HepG2 (cell line): Measurements from ENCODE around the gene SEMA4C. TPM values are rescaled to one million over a fixed set of nuclear protein-coding genes. Genes with fewer than 3 reads are reported as not detected.

Source experiments
- ATAC-seq: fragments of 200-7000 bp; cut with Tn5 transposase; 3 replicates; pipeline ENCODE4 v1.9.1; 2020; ENCODE audit warnings: mild to moderate bottlenecking, moderate library complexity
- BruUV-seq: library from RNA; stranded (reverse); fragments of 400-500 nt; replicated peaks from 2 replicates; lab custom pipeline; 2021; lab: Mats Ljungman, UMichigan
- CTCF ChIA-PET: fragments of 300-600 bp; formaldehyde crosslinking; extraction: SDS; loops from one replicate; lab custom pipeline; 2021; ENCODE audit warnings: low total read pairs, inconsistent platforms, low intra/inter-chr PET ratio; lab: Yijun Ruan, JAX
- POLR2A ChIA-PET: fragments of 350-600 bp; sonication (Branson Sonifier 250); formaldehyde crosslinking; loops from one replicate; lab custom pipeline; 2020; ENCODE audit warnings: antibody characterized with exemption, inconsistent platforms; lab: Yijun Ruan, JAX
- DNase-seq: peaks from one replicate; pipeline ENCODE4 v3.0.0-alpha.2; 2015; ENCODE audit warnings: low spot score
- FAIRE-seq: peaks from 3 replicates; lab custom pipeline; 2011; peaks lifted over from hg19 to GRCh38; lab: Jason Lieb, UNC
- H2AFZ ChIP-seq: one replicate; pipeline ENCODE4 v1.6.1; 2011; ENCODE audit warnings: low read length, inconsistent platforms
- H3K27ac ChIP-seq: fragments of 300-600 bp; 3 replicates; pipeline ENCODE4 v1.8.0; 2011; ENCODE audit warnings: mixed run types, mild to moderate bottlenecking, mixed read lengths, low read length, inconsistent platforms; ENCODE audit not compliant: insufficient read depth; ENCODE audit errors: extremely low read length
- H3K27me3 ChIP-seq, 2 experiments: fragments of 200-600 bp in 1 of 2; 2 replicates in 1 of 2; 3 replicates in 1 of 2; pipeline versions ENCODE4 v1.6.0 to v1.8.0; 2011; ENCODE audit warnings: low read length in 2 of 2, mild to moderate bottlenecking in 2 of 2, moderate library complexity in 2 of 2, inconsistent platforms in 1 of 2; ENCODE audit not compliant: insufficient read depth in 2 of 2, control insufficient read depth in 1 of 2
- H3K36me3 ChIP-seq, 2 experiments: fragments of 200-600 bp in 1 of 2; replicated peaks in 1 of 2; 2 replicates in 1 of 2; 3 replicates in 1 of 2; pipeline versions ENCODE4 v1.5.1 to v1.8.0; 2011; ENCODE audit warnings: low read length in 2 of 2, inconsistent platforms in 1 of 2; ENCODE audit not compliant: insufficient read depth in 2 of 2, control insufficient read depth in 1 of 2
- H3K4me1 ChIP-seq: 2 replicates; pipeline ENCODE4 v1.5.1; 2012; ENCODE audit warnings: low read length, inconsistent platforms; ENCODE audit not compliant: insufficient read depth
- H3K4me2 ChIP-seq: 2 replicates; pipeline ENCODE4 v1.6.0; 2011; ENCODE audit warnings: low read depth, low read length, inconsistent platforms
- H3K4me3 ChIP-seq, 3 experiments: fragments of 200-600 bp in 1 of 3; sonication (generic), shearing (Covaris generic) in 1 of 3; replicated peaks in 1 of 3; 2 replicates each; pipeline ENCODE4 v1.5.1; 2011 to 2016; ENCODE audit warnings: low read length in 3 of 3, inconsistent platforms in 2 of 3, low read depth in 2 of 3, mild to moderate bottlenecking in 2 of 3, control low read depth in 1 of 3, mixed read lengths in 1 of 3; ENCODE audit not compliant: insufficient read depth in 1 of 3
- H3K79me2 ChIP-seq: one replicate; pipeline ENCODE4 v1.6.1; 2011; ENCODE audit warnings: low read length, inconsistent platforms; ENCODE audit not compliant: insufficient read depth
- H3K9ac ChIP-seq: 2 replicates; pipeline ENCODE4 v1.6.0; 2011; ENCODE audit warnings: mild to moderate bottlenecking, low read depth, low read length, inconsistent platforms; ENCODE audit not compliant: insufficient read depth
- H3K9me3 ChIP-seq: 2 replicates; pipeline ENCODE4 v1.5.1; 2012; ENCODE audit warnings: mild to moderate bottlenecking, low read length
- H4K20me1 ChIP-seq: 2 replicates; pipeline ENCODE4 v1.6.0; 2011; ENCODE audit warnings: inconsistent platforms, mild to moderate bottlenecking, low read length, moderate library complexity; ENCODE audit not compliant: insufficient read depth
- ATM ChIP-seq: fragments of 450-650 bp; IDR thresholded peaks from 2 replicates; pipeline ENCODE4 v1.7.1; 2017; ENCODE audit warnings: mild to moderate bottlenecking, borderline replicate concordance
- CENPT ChIP-seq: sonication (generic); formaldehyde crosslinking; IDR thresholded peaks from 2 replicates; pipeline ENCODE4 v1.8.0; 2022; ENCODE audit warnings: low read depth, mild to moderate bottlenecking, moderate library complexity, missing genetic modification reagents
- HNRNPH1 ChIP-seq: fragments of 200-400 bp; formaldehyde crosslinking; optimal IDR thresholded peaks from 2 replicates; pipeline ENCODE3; 2017; ENCODE audit warnings: mild to moderate bottlenecking, low read depth, low read length
- RAD51 ChIP-seq: fragments of 450-650 bp; IDR thresholded peaks from 2 replicates; pipeline ENCODE4 v1.6.1; 2016; ENCODE audit warnings: borderline replicate concordance
- RXRA ChIP-seq: sonication (generic); formaldehyde crosslinking; IDR thresholded peaks from 2 replicates; pipeline ENCODE4 v1.5.1; 2020; ENCODE audit warnings: missing genetic modification reagents
- RXRB ChIP-seq: IDR thresholded peaks from 2 replicates; pipeline ENCODE4 v1.6.1; 2016; ENCODE audit warnings: borderline replicate concordance, missing genetic modification reagents, missing compliant biosample characterization
- TAF1 ChIP-seq: sonication (generic); formaldehyde crosslinking; IDR thresholded peaks from 2 replicates; pipeline ENCODE4 v1.4.0; 2020; ENCODE audit warnings: missing genetic modification reagents
- TFAP4 ChIP-seq: sonication (generic); IDR thresholded peaks from 2 replicates; pipeline ENCODE4 v1.6.1; 2016; ENCODE audit warnings: low read depth, borderline replicate concordance
- ZBTB39 ChIP-seq: sonication (generic); formaldehyde crosslinking; IDR thresholded peaks from 2 replicates; pipeline ENCODE4 v1.5.0; 2020; ENCODE audit warnings: missing genetic modification reagents
- ZNF121 ChIP-seq: sonication (generic); formaldehyde crosslinking; IDR thresholded peaks from 2 replicates; pipeline ENCODE4 v1.5.0; 2020; ENCODE audit warnings: mild to moderate bottlenecking, missing genetic modification reagents
- ZNF282 ChIP-seq: fragments of 450-650 bp; IDR thresholded peaks from 2 replicates; pipeline ENCODE4 v1.6.1; 2018; ENCODE audit not compliant: partially characterized antibody
- ZNF432 ChIP-seq: sonication (generic); formaldehyde crosslinking; IDR thresholded peaks from 2 replicates; pipeline ENCODE4 v1.5.0; 2020; ENCODE audit warnings: missing genetic modification reagents, mild to moderate bottlenecking, borderline replicate concordance
- ZNF552 ChIP-seq: sonication (generic); formaldehyde crosslinking; IDR thresholded peaks from 2 replicates; pipeline ENCODE4 v1.9.0; 2022; ENCODE audit warnings: missing genetic modification reagents, mild to moderate bottlenecking, borderline replicate concordance
- WGBS: methylation state at CpG from one replicate; pipeline ENCODE4 v1.1.6; 2017; ENCODE audit warnings: low lambda C conversion rate; 5-methylcytosine and 5-hydroxymethylcytosine counted together
- in situ Hi-C: cut with HindIII; loops from 2 replicates; pipeline ENCODE4 v1.10.0; 2017; ENCODE audit warnings: low pct_unique_long_range_greater_than_20kb; ENCODE audit not compliant: extremely low pct_ligation_motif_present
- intact Hi-C: fragments of 100-400 bp; cut with micrococcal nuclease; formaldehyde crosslinking; loops from one replicate; pipeline ENCODE4 v1.10.0; 2022; ENCODE audit not compliant: unreplicated experiment
- polyA plus RNA-seq, 8 experiments: library from polyadenylated mRNA; depleted of rRNA in 3 of 8; stranded (reverse) in 7 of 8; unstranded in 1 of 8; fragments of >200 nt; fragmentation: Illumina TruSeq in 4 of 8; extraction: Trizol in 4 of 8; gene quantifications; 2 replicates each; pipeline versions ENCODE4 v1.2.1 to v1.2.3, GENCODE V29; 2011 to 2016; ENCODE audit warnings: low read depth in 4 of 8, missing spikeins in 1 of 8, mixed read lengths in 1 of 8; ENCODE audit not compliant: insufficient read depth in 1 of 8
- total RNA-seq, 5 experiments: library from RNA; depleted of rRNA; stranded (reverse); fragments of >200 nt; fragmentation: Illumina TruSeq; extraction: Trizol; gene quantifications; 2 replicates each; pipeline ENCODE4 v1.2.3, GENCODE V29; 2016; ENCODE audit warnings: low read depth in 1 of 5

Gene SEMA4C
- total and polyA plus RNA-seq, 2 of the 13 experiments (the other 11 are each of a cell fraction or from before 2014, with no cell fraction given): 25.9 to 46.6 TPM

GRCh38 chr2:96852667-96853066 lies 17.2 kb downstream of the SEMA4C start:
- H3K9ac ChIP-seq: no peak overlapping the region
- FAIRE-seq: no peak
- H3K27me3 ChIP-seq: no peaks in the 10 kb centered on the region; a peak in 1 of 5 replicates
- TF ChIP-seq ZNF121 (CRISPR knock-in tag) (peak; percentile 69), ZNF432 (CRISPR knock-in tag) (no peak)
- TF ChIP-seq, all 625 proteins: peak for 1
- ATAC-seq (no peak), DNase-seq (no peak)
- intact Hi-C loops (no loop called here), in situ Hi-C loops (no loop called here)
- POLR2A ChIA-PET: interaction anchor here (1.5 kb wide), 1 partner anchor 10 kb away, joined by 3 read pairs; no protein-coding TSS in a partner anchor
- Histone ChIP-seq H3K27ac (no peak overlapping the region), H3K9me3 (no peaks in the 10 kb centered on the region), H2AFZ (no peak overlapping the region), H4K20me1 (no peaks in the 10 kb centered on the region), H3K79me2 (peaks cover 19% of the 10 kb centered on the region), H3K36me3 (peaks cover 12 to 41% of the 10 kb centered on the region in 2 experiments), H3K4me3 (no peak overlapping the region), H3K4me1 (peaks cover 45% of the 10 kb centered on the region), H3K4me2 (no peak overlapping the region)
- BruUV-seq: no TSS peak
- CTCF ChIA-PET: no interaction called here
- whole genome bisulfite sequencing: 95% methylated on average over 6 of the region's 6 CpGs

GRCh38 chr2:96848264-96848663 lies 21.6 kb downstream of the SEMA4C start:
- DNase-seq: peak; percentile 60
- in situ Hi-C loops: no loop called here
- peak; percentile 92 for ATAC-seq
- TF ChIP-seq TAF1 (CRISPR knock-in tag) (no peak), RXRA (CRISPR knock-in tag) (no peak), RXRB (peak; percentile 14; the same call in 1 of the 2 replicates), ZNF282 (no peak), ZBTB39 (no peak), ZNF552 (no peak), TFAP4 (peak; percentile 83), ATM (no peak), HNRNPH1 (no peak), CENPT (CRISPR knock-in tag) (no peak), RAD51 (no peak)

More at GRCh38 chr2:96848264-96848663, 21.6 kb downstream of the SEMA4C start:
- Histone ChIP-seq H3K36me3 (peaks cover 9 to 37% of the 10 kb centered on the region in 2 experiments), H3K27ac (peak overlapping the region; percentile 37), H3K9ac (no peak overlapping the region), H3K27me3 (no peaks in the 10 kb centered on the region), H3K9me3 (no peaks in the 10 kb centered on the region), H2AFZ (no peak overlapping the region), H3K4me3 (no peak overlapping the region), H3K4me1 (peaks cover 14% of the 10 kb centered on the region), H3K4me2 (no peak overlapping the region), H3K79me2 (no peaks in the 10 kb centered on the region), H4K20me1 (no peaks in the 10 kb centered on the region)
- no TSS peak for BruUV-seq
- intact Hi-C loops: no loop called here
- POLR2A ChIA-PET: interaction anchor here (1.1 to 3.3 kb wide), 3 partner anchors 9 to 20 kb away, joined by 3 to 16 read pairs (median 8); partner anchors contain the start of gene ANKRD39
- peak; percentile 77 for FAIRE-seq
- WGBS: 62% methylated on average over 9 of the region's 9 CpGs
- CTCF ChIA-PET: no interaction called here
